GM19239 (cell line): ENCODE measurements around the gene TSPAN12.

Experiments used
- DNase-seq: peaks from one replicate; pipeline ENCODE4 v3.0.0; 2011; ENCODE audit warnings: low spot score; ENCODE audit not compliant: insufficient read length
- FAIRE-seq: peaks from 2 replicates; lab custom pipeline; 2011; peaks lifted over from hg19 to GRCh38; lab: Jason Lieb, UNC

The TSPAN12 gene

GRCh38 chr7:120852700-120853099, 5.2 kb downstream of the TSPAN12 start:
- no peak for DNase-seq
- FAIRE-seq, result no peak

- DNase-seq (no peak), FAIRE-seq (no peak)
These were observed 14.8 kb downstream of the TSPAN12 start for GRCh38 chr7:120843109-120843508.

GRCh38 chr7:120842121-120842621, 15.8 kb downstream of the TSPAN12 start:
- DNase-seq (no peak), FAIRE-seq (peak; percentile 23)

- no peak for FAIRE-seq
- DNase-seq, result no peak
These were observed 16.3 kb downstream of the TSPAN12 start for GRCh38 chr7:120841608-120842007.

- peak; percentile 71 for FAIRE-seq
- no peak for DNase-seq
These were observed 19.7 kb downstream of the TSPAN12 start for GRCh38 chr7:120838281-120838682.

- DNase-seq, result no peak
- peak; percentile 42 for FAIRE-seq
These were observed 20.3 kb downstream of the TSPAN12 start for GRCh38 chr7:120837599-120837998.

- FAIRE-seq, result no peak
- DNase-seq, result no peak
These were observed 21.3 kb downstream of the TSPAN12 start for GRCh38 chr7:120836556-120837115.

GRCh38 chr7:120834726-120835125, 23.2 kb downstream of the TSPAN12 start:
- DNase-seq, result no peak
- FAIRE-seq, result no peak

GRCh38 chr7:120833546-120833945, 24.4 kb downstream of the TSPAN12 start:
- no peak for DNase-seq
- no peak for FAIRE-seq

- FAIRE-seq, result no peak
These were observed 25.1 kb downstream of the TSPAN12 start for GRCh38 chr7:120832803-120833202.

GRCh38 chr7:120831260-120831659, 26.7 kb downstream of the TSPAN12 start:
- DNase-seq, result no peak

More at GRCh38 chr7:120832803-120833202, 25.1 kb downstream of the TSPAN12 start:
- no peak for DNase-seq

GRCh38 chr7:120829487-120829886, 28.5 kb downstream of the TSPAN12 start:
- DNase-seq (no peak), FAIRE-seq (no peak)

More at GRCh38 chr7:120831260-120831659, 26.7 kb downstream of the TSPAN12 start:
- FAIRE-seq, result no peak

GRCh38 chr7:120828528-120828927, 29.4 kb downstream of the TSPAN12 start:
- FAIRE-seq, result no peak
- no peak for DNase-seq

- FAIRE-seq, result no peak
These were observed 30.4 kb downstream of the TSPAN12 start for GRCh38 chr7:120827371-120828118.

GRCh38 chr7:120825576-120825975, 32.4 kb downstream of the TSPAN12 start:
- DNase-seq, result no peak
- no peak for FAIRE-seq

More at GRCh38 chr7:120827371-120828118, 30.4 kb downstream of the TSPAN12 start:
- DNase-seq, result no peak

GRCh38 chr7:120825152-120825551, 32.8 kb downstream of the TSPAN12 start:
- FAIRE-seq (no peak), DNase-seq (no peak)

GRCh38 chr7:120819861-120820260, 38.1 kb downstream of the TSPAN12 start:
- no peak for FAIRE-seq
- DNase-seq, result no peak

GRCh38 chr7:120817851-120818250, 40.1 kb downstream of the TSPAN12 start:
- DNase-seq, result no peak
- no peak for FAIRE-seq

- peak; percentile 44 for FAIRE-seq
- DNase-seq, result no peak
These were observed 43.5 kb downstream of the TSPAN12 start for GRCh38 chr7:120814253-120814939.

- FAIRE-seq (no peak), DNase-seq (no peak)
These were observed 44.2 kb downstream of the TSPAN12 start for GRCh38 chr7:120813546-120814252.
